ENCODE data around the gene ANKRD39. TPM values are rescaled to one million over a fixed set of nuclear protein-coding genes. Genes with fewer than 3 reads are reported as not detected.
"Not testable (repeated sequence)": the region's sequence is repeated elsewhere in the genome, so short reads cannot be mapped to it uniquely, and the experiment has no call there.

Gene ANKRD39
- polyA plus RNA-seq, 1 donor, result 7.4 TPM

- DNase-seq, result no peak
Observed at GRCh38 chr2:96872591-96873349, 15.0 kb upstream of the ANKRD39 start.

- DNase-seq, result no peak
Observed at GRCh38 chr2:96870626-96871255, 12.9 kb upstream of the ANKRD39 start.

DNA sequence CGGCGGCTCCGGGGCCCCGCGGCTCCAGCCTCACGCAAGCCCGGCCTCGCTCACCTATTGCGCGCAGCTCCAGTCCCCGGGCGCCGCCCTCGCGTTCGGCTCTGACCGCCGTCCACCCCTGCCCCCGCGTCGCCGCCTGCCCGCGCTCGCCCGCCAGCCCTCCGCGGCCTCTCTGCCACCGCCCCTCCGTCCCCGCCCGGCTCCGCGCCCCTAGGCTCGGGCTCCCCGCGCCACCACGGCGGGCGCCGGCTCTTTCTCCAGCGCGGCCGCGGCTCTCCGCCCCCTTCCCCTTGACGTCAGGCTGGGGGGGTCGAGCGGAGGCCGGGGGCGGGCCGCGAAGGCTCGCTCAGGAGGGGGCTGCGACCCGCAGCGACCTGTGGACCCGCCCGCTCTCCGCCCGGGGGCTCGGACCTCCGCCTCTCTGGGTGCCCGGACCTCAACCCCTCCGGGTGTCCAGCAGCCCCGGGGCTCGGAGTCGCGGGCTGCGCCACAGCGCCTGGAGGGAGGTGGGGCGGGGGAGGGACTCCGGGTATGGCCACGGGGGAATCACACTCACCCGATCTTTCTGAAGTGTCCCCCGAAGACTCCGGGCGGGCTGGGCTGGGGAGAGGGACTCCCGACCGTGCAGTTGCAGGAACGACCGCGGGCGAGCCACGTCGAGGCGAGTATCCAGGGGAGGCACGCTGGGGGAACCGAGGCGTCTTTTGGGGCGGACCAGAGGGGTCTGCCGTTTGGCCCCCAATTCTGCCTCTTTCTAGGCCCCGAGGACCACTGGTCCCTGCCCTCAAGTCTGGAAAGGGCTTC is 12.2 kb upstream of the ANKRD39 start, which contains the start of gene SEMA4C:
TSS of gene SEMA4C (minus strand) at position 259 of the 804 bp plus-strand sequence. CDS start 2,194 bp downstream, outside the sequence.
- no peak for DNase-seq

DNA sequence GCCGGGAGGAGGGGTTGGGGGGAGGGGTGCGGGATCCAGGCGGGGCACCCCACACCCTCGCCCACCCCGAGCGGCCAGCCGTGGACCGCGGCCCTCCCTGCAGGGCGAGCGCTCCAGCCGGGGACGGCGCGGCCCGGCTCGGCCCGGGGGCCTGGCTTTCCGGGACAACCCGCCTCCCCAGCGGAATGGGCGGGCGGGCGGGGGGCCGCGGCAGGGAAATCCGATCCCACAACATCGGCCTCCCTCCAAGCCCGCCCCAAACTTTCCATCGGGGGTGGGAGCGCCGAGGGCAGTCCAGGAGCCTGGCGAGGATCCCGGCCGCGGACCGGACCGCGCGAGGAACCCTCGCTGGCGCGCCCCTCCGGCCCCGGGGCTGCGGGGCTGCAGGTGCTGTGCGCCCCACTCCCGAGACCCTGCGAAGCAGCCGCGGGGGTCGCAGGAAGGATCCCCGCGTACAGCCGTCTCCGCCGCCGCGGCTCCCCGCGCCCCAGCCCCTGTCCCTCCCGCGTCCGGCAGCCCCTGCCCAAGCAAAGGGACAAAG is 11.5 kb upstream of the ANKRD39 start:
- peak; percentile 80 for DNase-seq

DNA sequence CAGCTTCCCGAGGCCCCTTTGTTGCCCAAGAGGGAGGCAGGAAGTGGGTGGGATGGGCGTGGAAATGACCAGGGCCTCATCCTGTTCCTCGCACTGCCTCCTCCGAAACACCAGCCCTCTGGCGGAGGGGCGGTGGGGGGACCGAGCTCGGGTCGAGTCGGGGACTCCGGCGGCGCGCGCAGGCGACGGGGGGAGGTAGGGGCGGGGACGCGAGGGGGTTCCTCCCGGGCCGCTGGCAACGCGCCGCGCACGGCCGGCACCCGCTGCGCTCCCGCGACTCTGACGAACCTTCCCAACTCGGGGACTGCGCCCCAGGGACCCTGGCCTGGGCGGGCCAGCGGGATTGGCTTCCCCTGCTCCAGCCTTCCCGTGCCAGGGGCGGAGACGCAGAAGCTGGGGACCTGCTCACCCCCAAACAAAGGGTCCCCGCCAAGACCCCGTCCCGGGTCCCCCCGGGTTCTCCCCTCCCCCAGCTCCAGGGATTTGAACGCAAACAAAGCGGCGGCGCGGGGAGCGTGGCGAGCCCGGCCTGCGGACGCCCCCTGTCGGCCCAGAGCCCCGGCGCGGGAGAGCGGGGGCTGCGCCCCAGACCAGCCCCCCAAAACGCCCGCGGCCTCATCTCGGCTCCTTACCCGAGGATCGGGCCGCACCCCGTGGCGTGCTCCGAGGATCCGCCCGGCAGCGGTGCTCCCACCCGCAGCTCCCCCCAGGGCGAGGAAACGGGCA is 10.9 kb upstream of the ANKRD39 start:
- DNase-seq, result peak; percentile 85

DNA sequence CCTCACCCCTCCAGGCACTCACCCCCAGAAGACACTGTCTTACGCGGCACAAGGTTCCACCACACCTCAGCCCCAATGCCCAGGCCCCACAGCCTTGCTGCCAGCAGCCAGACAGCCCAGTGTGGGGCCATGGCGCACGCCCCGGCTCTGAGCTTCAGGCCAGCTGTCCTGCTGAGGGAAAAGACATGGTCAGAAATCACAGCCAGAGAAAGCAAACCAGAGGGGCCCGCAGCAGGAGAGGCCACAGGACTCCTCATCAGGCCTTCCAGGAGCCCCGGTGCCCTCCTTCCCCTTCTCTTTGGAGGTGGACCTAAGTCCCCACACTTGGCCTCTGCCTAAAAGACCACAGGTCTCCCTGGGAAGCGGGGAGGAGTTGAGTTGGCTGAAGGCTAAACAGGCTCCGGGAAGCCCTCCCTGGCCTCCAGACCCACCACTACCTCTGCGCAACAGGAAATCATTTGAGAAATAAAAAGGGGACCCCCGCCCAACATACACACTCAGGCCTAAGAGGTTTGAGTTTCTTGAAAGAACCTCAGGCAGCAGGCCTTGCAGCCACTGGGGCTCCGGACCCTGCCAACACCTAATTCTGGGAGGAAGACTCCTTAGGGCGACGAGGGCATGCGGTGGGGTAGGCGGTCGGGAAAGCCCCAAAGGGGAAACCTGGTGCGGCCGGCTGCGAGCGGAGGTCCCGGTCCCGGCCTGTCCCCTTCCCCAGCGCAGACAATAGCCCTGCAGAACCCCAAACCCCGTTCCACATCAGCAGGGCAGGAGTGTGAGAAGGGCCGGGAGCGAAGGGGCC is 10.1 kb upstream of the ANKRD39 start:
- DNase-seq, result no peak

- DNase-seq, result no peak
Observed at GRCh38 chr2:96866986-96867755, 9.4 kb upstream of the ANKRD39 start.

DNA sequence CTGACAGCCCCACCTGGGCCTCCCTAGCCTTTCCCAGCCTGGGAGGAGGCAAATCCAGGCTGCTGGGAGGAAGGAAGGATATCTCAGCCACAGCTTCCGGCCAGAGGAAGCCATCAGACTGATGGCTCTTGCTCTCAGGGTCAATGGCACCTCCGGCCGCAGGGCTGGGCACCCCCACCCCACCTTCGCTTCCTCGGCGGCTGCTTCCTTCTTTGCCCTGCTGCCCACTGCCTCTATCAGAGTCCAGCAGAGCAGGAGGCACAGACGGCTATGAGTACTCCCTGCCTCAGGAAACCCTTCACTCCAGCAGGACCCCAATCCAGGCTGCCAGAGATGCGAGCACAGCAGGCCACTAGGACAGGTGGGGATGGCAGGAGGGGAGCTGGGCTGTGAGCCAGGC is 8.8 kb upstream of the ANKRD39 start:
- DNase-seq, result no peak

DNA sequence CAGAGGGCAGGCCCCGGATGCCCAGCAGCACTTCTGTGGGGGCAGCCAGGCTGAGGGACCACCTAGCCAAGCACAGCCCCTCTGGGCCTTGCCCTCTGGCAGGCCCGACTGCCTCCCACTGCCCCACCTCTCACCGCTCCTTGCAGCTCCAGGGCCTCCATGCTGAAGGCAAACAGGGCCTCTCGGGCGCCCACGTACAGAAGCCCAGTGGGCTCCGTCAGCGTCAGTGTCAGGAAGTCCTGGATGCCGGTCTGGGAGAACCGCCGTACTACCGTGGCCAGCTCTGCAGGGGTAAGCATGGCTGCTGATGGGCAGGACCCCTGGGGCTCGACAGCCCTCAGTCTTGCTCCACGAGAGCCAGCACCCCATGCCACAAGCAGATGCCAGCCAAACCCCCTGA is 8.3 kb upstream of the ANKRD39 start:
- no peak for DNase-seq

- DNase-seq, result no peak
Observed at GRCh38 chr2:96865654-96866053, 7.8 kb upstream of the ANKRD39 start.

DNA sequence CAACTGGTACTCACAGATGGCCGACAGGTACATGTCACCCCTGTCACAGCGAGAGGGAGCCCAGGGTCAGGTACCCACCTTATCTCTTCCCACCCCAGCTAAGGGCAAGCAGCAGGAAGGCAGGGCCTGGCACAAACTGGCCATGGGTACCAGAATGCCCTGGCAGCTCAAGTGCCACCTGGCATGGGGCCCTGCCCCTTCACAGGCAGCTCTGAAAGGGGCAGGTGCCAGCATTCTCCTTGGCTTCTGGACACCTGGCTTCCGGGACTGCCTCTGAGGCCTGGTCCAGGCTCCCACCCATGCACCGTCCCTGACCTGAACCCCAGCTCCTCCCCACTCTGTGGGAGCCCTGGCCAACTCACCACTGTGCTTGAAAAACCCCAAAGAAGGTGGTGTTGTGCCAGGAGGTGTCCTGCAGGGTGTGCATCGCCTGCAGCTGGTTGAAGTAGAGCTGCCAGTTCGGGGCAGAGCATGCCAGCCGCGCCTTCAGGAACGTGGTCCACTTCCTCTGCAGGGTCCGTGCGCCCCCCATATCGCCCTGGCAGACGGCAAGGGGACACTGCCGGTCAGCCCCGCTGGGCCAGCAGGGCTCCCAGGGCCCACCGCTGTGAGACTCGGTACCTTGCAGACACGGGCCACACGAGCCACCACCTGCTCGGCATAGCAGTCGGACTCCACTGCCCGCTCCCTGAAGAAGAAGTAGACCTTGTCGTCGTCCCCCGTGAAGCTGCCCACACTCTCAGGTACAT is 6.7 kb upstream of the ANKRD39 start:
- DNase-seq, result no peak

DNA sequence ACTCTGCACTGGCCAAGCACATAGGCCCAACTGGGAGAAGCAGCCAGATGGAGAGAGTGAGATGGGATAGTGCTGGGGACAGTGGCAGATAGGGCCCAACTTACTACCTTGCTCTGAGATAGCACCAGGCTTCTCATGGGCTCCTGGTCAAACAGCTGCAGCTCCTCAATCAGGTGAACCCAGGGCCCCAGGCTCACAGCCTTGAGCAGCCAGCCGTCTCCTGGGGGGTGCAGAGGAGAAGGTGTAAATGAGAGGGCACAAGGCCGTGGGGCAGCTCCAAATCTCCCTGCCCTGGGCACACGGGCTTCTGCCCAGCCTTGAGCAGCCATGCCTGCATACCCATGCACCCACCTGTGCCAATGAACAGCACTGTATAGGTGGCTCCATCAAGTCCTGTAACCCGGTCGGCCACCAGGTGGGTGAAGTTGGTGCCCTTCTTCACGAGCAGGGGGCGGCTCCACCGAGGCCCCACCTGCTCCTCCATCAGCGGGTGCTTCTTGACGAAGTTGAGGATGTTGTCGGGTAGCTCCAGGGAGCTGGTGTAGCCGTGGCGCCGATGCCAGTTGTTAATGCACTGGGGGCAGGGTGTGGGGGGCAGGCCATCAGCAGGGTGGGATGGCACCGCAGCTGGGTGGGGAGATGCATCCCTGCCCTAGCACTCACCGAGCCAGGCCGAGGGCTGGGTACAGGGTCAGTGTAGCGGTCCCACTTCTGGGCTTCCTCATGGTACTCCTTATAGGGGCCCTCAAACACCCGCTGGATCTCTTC is 5.9 kb upstream of the ANKRD39 start:
- no peak for DNase-seq

DNA sequence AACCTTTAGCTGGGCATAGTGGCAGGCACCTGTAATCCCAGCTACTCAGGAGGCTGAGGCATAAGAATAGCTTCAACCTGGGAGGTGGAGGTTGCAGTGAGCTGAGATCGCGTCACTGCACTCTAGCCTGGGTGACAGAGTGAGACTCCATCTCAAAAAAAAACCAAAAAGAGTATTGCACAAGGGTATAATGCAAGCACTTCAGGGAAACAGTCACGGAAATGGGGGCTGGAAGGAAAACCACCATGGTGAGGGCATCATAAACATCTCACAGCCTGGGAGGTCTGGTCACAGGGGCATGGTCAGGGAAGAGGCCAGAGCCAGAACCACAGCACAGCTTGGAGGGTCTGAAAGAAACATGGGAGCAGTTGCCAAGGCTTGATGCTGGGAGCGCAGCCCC is 5.2 kb upstream of the ANKRD39 start:
- DNase-seq, result not testable (repeated sequence)

DNA sequence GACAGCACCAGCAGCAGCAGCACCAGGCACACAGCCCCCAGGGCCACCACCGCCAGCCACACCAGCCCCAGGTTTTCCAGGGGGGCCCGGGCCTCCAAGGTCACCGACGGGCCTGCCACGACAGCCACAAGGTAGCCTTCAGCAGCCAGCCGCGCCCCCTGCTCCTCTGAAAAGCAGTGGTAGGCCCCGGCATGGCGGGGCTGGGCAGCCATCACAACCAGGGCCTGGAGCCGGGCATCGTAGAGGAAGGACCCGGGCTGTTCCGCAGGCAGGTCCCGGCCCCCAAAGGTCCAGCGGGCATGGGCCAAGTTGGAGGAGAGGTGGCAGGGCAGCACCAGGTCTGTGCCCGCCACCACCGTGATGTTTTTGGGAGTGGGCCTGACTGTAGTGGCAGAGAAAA is 3.3 kb upstream of the ANKRD39 start:
- DNase-seq, result no peak

DNA sequence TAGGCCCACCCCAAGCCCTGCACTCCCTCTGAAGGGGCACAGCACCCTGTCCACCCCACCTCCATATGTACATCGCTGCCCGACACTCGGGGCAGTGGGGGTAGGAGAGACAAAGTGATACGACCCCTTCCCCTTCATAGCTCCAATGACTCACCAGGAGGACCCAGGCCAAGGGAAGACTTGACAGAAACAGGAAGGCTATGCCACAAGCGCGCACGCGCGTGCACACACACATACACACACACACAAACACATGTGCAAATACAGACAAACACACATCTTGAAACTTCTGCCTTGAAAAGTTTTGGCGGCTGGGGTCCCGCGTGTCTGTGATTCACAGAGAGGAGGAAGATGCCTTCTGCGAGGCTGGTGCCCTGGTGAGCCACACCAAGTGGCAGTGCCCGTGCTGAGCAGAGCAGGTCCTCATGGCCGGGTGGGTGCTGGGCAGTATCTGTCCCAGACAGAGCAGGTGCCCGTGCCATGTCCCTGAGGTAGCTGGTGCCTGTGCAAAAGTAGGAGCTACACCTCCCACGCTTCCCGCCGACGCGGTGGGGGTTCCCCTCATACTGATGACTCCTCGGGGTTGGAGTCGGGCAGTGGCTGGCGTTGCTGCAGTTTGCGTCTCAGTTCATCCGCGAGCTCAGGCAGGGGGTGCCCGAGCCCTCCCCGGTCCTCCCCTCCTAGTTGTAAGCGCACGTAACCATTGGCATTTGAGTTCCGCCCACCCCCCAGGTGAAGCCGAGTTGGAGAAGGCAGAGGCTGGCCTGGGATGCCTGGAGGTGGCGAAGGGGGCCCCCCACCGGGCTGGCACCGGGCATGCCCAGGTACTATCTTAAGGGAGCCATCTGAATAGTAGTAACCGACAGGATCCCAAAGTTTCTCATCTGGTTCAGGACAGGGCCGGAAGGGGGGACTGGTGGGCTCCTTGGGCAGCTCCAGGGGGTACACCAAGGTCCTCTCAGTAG is 2.5 kb upstream of the ANKRD39 start:
- DNase-seq, result no peak

- DNase-seq, result no peak
Observed at GRCh38 chr2:96859681-96860064, 1.9 kb upstream of the ANKRD39 start.

DNA sequence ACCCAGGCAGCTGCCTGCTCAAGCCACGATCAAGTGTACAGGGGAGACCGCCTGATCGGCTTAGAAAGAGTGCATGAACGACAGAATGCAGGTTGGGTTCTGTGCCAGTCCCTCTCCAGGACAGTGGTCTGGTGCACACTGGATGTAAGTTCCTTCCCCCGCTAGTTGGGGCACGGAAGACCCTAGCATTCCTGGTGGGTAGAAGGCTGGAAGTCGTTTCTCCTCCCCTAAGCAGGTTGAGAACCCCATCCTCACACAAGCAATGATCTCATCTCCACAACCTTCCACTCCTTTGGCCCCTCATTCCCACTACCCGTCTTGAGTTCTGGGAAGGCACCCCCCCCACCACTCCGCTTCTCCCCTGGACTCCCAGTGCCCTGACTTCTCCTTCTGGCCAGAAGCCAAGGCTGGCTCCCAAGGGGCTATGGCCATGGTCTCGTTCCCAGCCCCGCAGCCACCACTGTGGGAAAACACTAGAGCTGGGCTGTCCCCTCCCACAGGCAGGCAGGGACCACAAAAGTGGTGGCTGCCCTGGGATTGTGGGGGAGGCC is 1.4 kb upstream of the ANKRD39 start:
- no peak for DNase-seq

Data from left kidney (tissue), 2 donors.